Heart right ventricle (tissue), 16 donors: ENCODE data around the gene ZNRD2. TPM values are rescaled to one million over a fixed set of nuclear protein-coding genes. Genes with fewer than 3 reads are reported as not detected.
A peak's percentile ranks its signal among the peaks of the same experiment; 100 is the strongest.

Source experiments
- ATAC-seq, 8 donors: fragments of 200-7000 bp; cut with Tn5 transposase; one replicate each; pipeline ENCODE4 v1.9.1; 2020; ENCODE audit warnings: mild to moderate bottlenecking in 8 of 8, moderate library complexity in 8 of 8, moderate number of reproducible peaks in 1 of 8
- DNase-seq, 2 donors: peaks; one replicate each; pipeline ENCODE4 v3.0.0-alpha.2; 2020
- H3K27ac ChIP-seq, 10 donors: fragments of 200-600 bp; sonication (generic) in 2 of 10; one replicate each; pipeline versions ENCODE4 v1.5.0 to v1.8.0; 2020 to 2022; ENCODE audit warnings: mild to moderate bottlenecking in 3 of 10
- H3K27me3 ChIP-seq, 7 donors: fragments of 200-600 bp; one replicate each; pipeline ENCODE4 v1.8.0; 2021 to 2022; ENCODE audit warnings: mild to moderate bottlenecking in 2 of 7
- H3K36me3 ChIP-seq, 9 donors: fragments of 200-600 bp; sonication (generic) in 1 of 9; one replicate each; pipeline versions ENCODE4 v1.5.0 to v1.8.0; 2020 to 2022; ENCODE audit warnings: mild to moderate bottlenecking in 2 of 9
- H3K4me1 ChIP-seq, 9 donors: fragments of 200-600 bp; sonication (generic) in 1 of 9; one replicate each; pipeline versions ENCODE4 v1.5.0 to v1.8.0; 2020 to 2022; ENCODE audit warnings: mild to moderate bottlenecking in 4 of 9
- H3K4me3 ChIP-seq, 10 donors: fragments of 200-600 bp; sonication (generic) in 2 of 10; one replicate each; pipeline versions ENCODE4 v1.5.0 to v1.8.0; 2020 to 2022; ENCODE audit warnings: mild to moderate bottlenecking in 7 of 10, moderate library complexity in 2 of 10
- H3K9me3 ChIP-seq, 11 donors: fragments of 200-600 bp in 10 of 11; sonication (generic) in 2 of 11; one replicate each; pipeline versions ENCODE4 v1.5.0 to v1.8.0; 2013 to 2022; ENCODE audit warnings: mild to moderate bottlenecking in 2 of 11, control low read depth in 1 of 11, moderate library complexity in 1 of 11
- CTCF ChIP-seq, 9 donors: fragments of 200-600 bp; sonication (generic) in 2 of 9; IDR thresholded peaks; one replicate each; pipeline versions ENCODE4 v1.5.0 to v1.8.0; 2021 to 2022; ENCODE audit warnings: antibody characterized with exemption in 9 of 9, mild to moderate bottlenecking in 5 of 9, moderate library complexity in 1 of 9
- WGBS, 2 donors: extraction: QIAGEN DNeasy Blood & Tissue Kit; methylation state at CpG; one replicate each; pipeline ENCODE4 v1.1.7; 2013; ENCODE audit warnings: inconsistent platforms in 1 of 2; 5-methylcytosine and 5-hydroxymethylcytosine counted together
- intact Hi-C, 10 donors: fragments of 100-400 bp; cut with DNase I; formaldehyde crosslinking; loops; one replicate each; pipeline versions ENCODE4 v1.11.1 to v1.14.2; 2022
- polyA plus RNA-seq, 2 donors: library from polyadenylated mRNA; stranded (reverse); fragments of 200-250 nt; gene quantifications; one replicate each; pipeline ENCODE4 v1.2.3, GENCODE V29; 2013
- total RNA-seq, 10 donors: library from RNA; stranded (reverse); fragmentation: NEBNext Ultra II Directional in 3 of 10; extraction: Animal tissue kit (Norgen Biotek cat#: 25700) in 3 of 10; gene quantifications; one replicate each; pipeline versions ENCODE4 v1.2.1 to v1.2.4, GENCODE V29; 2021 to 2023
- donor health status: Arrhythmogenic right ventricular cardiomyopathy.
- donor health status: ischemic (EF 13 %, LVEDD 7.1; RV severe dilation, severe dysfunction).
- donor health status: healthy with polysubstance abuse.
- donor health status: DM: no; HTN: yes; CAD: no.
- donor health status: DM: no; HTN: no; CAD: no.
- donor health status: ischemic (EF 25% LVEDD 6.9; RV normal size, moderate dysfunction).
- donor health status: ischemic (EF 25% LVEDD 5.7; RV mildly dilated, moderate dysfunction).
- donor health status: healthy.
- donor health status: DM: yes; HTN: yes; CAD: no.
- donor health status: Ischemic cardiomyopathy.
- donor health status: ischemic (EF 35%, LVEDD 5.7; RV mildly dilated, moderate dysfunction).
- donor health status: nonischemic (EF 11% LVEDD 7.7; RV severe dilation, severe dysfunction).
- donor health status: DM: yes; HTN: yes; CAD: no.
- donor health status: PGD.
- donor health status: ischemic (EF 29% LVEDD 5.4; RV normal size, mild dysfunction).
- donor health status: nonischemic (EF 23%, LVEDD 6.1; RV moderate dilation, normal function).

Gene ZNRD2
- total and polyA plus RNA-seq, 12 donors, result 23.7 to 92.0 (median 27.7) TPM

GRCh38 chr11:65590240-65590738 lies 20.0 kb downstream of the ZNRD2 start:
- Histone ChIP-seq H3K27me3 (no peaks in the 10 kb centered on the region), H3K9me3 (no peaks in the 10 kb centered on the region), H3K4me1 (peaks cover 29 to 84% (median 57%) of the 10 kb centered on the region in 9 donors), H3K4me3 (no peak overlapping the region), H3K36me3 (peaks cover 0 to 72% (median 18%) of the 10 kb centered on the region in 9 donors), H3K27ac (peak overlapping the region in 4 of 10 donors; percentile 22 to 81 (median 50))
- intact Hi-C loops, result loop anchor here in 2 of 10 donors (5.0 kb wide), 1 partner anchor 48 kb away; no protein-coding TSS in a partner anchor
- peak in 1 of 9 donors; percentile 5 for TF ChIP-seq CTCF (IDR thresholded peaks at IDR 0.05)
- WGBS, 2 donors, result 51 to 59% methylated on average over 8 of the region's 8 CpGs
- DNase-seq (peak in 1 of 2 donors; percentile 57), ATAC-seq (no peak)

- H3K9me3 ChIP-seq, result no peaks in the 10 kb centered on the region
- peak in 6 of 8 donors; percentile 10 to 36 (median 24) for ATAC-seq
- peak in 3 of 9 donors; percentile 14 to 40 (median 33) for TF ChIP-seq CTCF (IDR thresholded peaks at IDR 0.05)
- 42 to 48% methylated on average over 89 to 106 of the region's 106 CpGs for WGBS, 2 donors
- H3K36me3 ChIP-seq, result peaks cover 0 to 60% (median 18%) of the 10 kb centered on the region in 9 donors
- no peaks in the 10 kb centered on the region for H3K27me3 ChIP-seq
- H3K4me3 ChIP-seq, result peak overlapping the region in 9 of 10 donors; percentile 4 to 41 (median 31)
- peaks cover 21 to 73% (median 47%) of the 10 kb centered on the region in 9 donors for H3K4me1 ChIP-seq
- peak overlapping the region in 9 of 10 donors; percentile 44 to 78 (median 65) for H3K27ac ChIP-seq
- DNase-seq, result peak in 1 of 2 donors; percentile 55
- intact Hi-C loops, result loop anchor here in 4 of 10 donors (2.0 to 5.0 kb wide), 2 partner anchors 50 to 51 kb away; no protein-coding TSS in a partner anchor
Observed at GRCh38 chr11:65591939-65592857, 21.9 kb downstream of the ZNRD2 start.

- H3K36me3 ChIP-seq, result peaks cover 0 to 63% (median 23%) of the 10 kb centered on the region in 9 donors
- H3K27me3 ChIP-seq, result no peaks in the 10 kb centered on the region
- H3K27ac ChIP-seq, result peak overlapping the region in 4 of 10 donors; percentile 26 to 75 (median 68)
- intact Hi-C loops, result loop anchor here in 4 of 10 donors (2.0 to 5.0 kb wide), 2 partner anchors 51 to 52 kb away; no protein-coding TSS in a partner anchor
- ATAC-seq, result no peak
- DNase-seq, result no peak
- 85 to 90% methylated on average over 22 of the region's 22 CpGs for WGBS, 2 donors
- H3K4me1 ChIP-seq, result peaks cover 19 to 65% (median 39%) of the 10 kb centered on the region in 9 donors
- peak overlapping the region in 1 of 10 donors; percentile 40 for H3K4me3 ChIP-seq
- H3K9me3 ChIP-seq, result no peaks in the 10 kb centered on the region
- TF ChIP-seq CTCF (IDR thresholded peaks at IDR 0.05), result no peak
Observed at GRCh38 chr11:65592858-65593517, 22.7 kb downstream of the ZNRD2 start.
